Measurements from ENCODE around the gene STX11. TPM values are rescaled to one million over a fixed set of nuclear protein-coding genes. Genes with fewer than 3 reads are reported as not detected.

The STX11 gene
- 1.9 to 2.7 TPM (median 2.2 TPM) in 5 replicates for total RNA-seq (2022; extraction: Qiagen RNA extraction)

DNA sequence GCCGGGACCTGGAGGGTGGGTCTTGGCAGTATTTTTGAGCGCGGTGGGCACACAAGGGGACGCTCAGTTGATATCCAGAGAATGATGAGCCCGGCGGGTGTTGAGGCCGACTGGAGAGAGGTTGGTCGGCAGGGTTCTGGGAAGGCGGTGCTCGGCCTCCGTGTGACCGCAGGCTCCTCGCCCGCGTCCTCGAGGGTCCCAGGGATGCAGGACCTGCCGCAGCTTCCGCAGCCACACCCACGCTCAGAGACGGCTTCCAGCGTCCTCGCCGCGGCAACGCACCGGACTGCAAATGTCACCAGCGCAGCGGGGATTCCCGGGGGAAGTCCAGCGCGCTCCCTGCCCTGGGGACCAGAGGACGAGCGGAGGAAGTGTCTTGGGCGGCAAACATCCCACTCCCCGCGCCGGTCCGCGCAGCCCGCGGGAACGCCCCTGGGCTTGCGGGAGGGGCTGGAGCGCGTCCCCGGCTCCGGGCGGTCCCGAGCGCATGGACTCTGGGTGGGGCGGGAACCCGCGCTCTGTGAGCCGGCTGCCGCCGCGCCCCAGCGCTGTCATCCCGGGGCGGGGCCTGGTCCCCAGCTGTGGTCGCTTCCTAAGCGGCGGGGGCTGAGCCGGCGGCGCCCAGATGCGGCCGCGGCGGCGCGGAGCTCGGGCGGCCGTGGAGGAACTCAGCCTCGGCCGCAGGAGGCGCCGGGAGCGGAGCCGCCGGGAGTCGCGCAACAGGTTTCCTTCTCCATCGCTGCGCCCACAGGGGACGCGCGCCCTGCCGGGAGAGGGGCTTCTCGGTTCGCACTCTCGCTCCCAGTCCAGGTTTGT is at the start of gene STX11:
Gene STX11 (plus strand): TSS at position 624 of the 816 bp plus-strand sequence. CDS start 36,111 bp downstream, outside the sequence.

Other genes with a start within 250 kb of the STX11 start
- 7.3 to 8.7 TPM (median 8.3 TPM) in 5 replicates for gene PLAGL1, start 142.3 kb upstream of the STX11 start, total RNA-seq (2022; extraction: Qiagen RNA extraction)
- 165 to 225 TPM (median 212 TPM) in 5 replicates for gene SF3B5, start 54.9 kb upstream of the STX11 start, total RNA-seq (2022; extraction: Qiagen RNA extraction)
- gene UTRN, start 134.8 kb downstream of the STX11 start, total RNA-seq (2022; extraction: Qiagen RNA extraction): 3.9 to 12.8 TPM (median 8.6 TPM) in 5 replicates